HCT116 (cell line): ENCODE results near the gene MYL5.
"Not testable (repeated sequence)": the region's sequence is repeated elsewhere in the genome, so short reads cannot be mapped to it uniquely, and the experiment has no call there.

Experiments
- CTCF ChIP-seq, 3 experiments: fragments of 200-600 bp in 1 of 3; sonication (generic) in 1 of 3; IDR thresholded peaks in 2 of 3; conservative IDR thresholded peaks in 1 of 3; 2 replicates each; pipeline ENCODE4 v1.5.1; 2012 to 2017; ENCODE audit warnings: low read depth in 2 of 3, low read length in 2 of 3, antibody characterized with exemption in 1 of 3, borderline replicate concordance in 1 of 3, control low read depth in 1 of 3, mild to moderate bottlenecking in 1 of 3, mixed read lengths in 1 of 3, mixed run types in 1 of 3, moderate library complexity in 1 of 3; ENCODE audit not compliant: insufficient read depth in 1 of 3
- JUND ChIP-seq: IDR thresholded peaks from 2 replicates; pipeline ENCODE4 v1.6.1; 2012
- POLR2A ChIP-seq: IDR thresholded peaks from 2 replicates; pipeline ENCODE4 v1.7.0; 2011; ENCODE audit warnings: borderline replicate concordance; ENCODE audit not compliant: insufficient read depth, insufficient read length; ENCODE audit errors: extremely low read depth
- POLR2AphosphoS5 ChIP-seq: IDR thresholded peaks from 2 replicates; pipeline ENCODE4 v1.6.1; 2011; ENCODE audit warnings: mild to moderate bottlenecking, low read depth, low read length, moderate library complexity
- SRF ChIP-seq: IDR thresholded peaks from 2 replicates; pipeline ENCODE4 v1.6.1; 2012; ENCODE audit warnings: low read depth
- ZBTB33 ChIP-seq: IDR thresholded peaks from 2 replicates; pipeline ENCODE4 v1.6.1; 2011; ENCODE audit warnings: mild to moderate bottlenecking, low read length, moderate library complexity; ENCODE audit not compliant: insufficient replicate concordance; ENCODE audit errors: extremely low read depth
- TF ChIP-seq, protein P1 (sequence below): IDR thresholded peaks from 2 replicates; pipeline ENCODE4 v1.6.1; 2012; ENCODE audit warnings: low read depth

- not testable (repeated sequence) for TF ChIP-seq POLR2A; CTCF (IDR thresholded peaks at IDR 0.05 in 2 of 3, conservative IDR thresholded peaks at IDR 0.05 in 1 of 3; ENCODE audit: borderline replicate concordance in 1 of 3, insufficient read depth in 1 of 3, low read depth in 2 of 3, low read length in 2 of 3); POLR2AphosphoS5; JUND; SRF; ZBTB33
- TF ChIP-seq, protein P1, sequence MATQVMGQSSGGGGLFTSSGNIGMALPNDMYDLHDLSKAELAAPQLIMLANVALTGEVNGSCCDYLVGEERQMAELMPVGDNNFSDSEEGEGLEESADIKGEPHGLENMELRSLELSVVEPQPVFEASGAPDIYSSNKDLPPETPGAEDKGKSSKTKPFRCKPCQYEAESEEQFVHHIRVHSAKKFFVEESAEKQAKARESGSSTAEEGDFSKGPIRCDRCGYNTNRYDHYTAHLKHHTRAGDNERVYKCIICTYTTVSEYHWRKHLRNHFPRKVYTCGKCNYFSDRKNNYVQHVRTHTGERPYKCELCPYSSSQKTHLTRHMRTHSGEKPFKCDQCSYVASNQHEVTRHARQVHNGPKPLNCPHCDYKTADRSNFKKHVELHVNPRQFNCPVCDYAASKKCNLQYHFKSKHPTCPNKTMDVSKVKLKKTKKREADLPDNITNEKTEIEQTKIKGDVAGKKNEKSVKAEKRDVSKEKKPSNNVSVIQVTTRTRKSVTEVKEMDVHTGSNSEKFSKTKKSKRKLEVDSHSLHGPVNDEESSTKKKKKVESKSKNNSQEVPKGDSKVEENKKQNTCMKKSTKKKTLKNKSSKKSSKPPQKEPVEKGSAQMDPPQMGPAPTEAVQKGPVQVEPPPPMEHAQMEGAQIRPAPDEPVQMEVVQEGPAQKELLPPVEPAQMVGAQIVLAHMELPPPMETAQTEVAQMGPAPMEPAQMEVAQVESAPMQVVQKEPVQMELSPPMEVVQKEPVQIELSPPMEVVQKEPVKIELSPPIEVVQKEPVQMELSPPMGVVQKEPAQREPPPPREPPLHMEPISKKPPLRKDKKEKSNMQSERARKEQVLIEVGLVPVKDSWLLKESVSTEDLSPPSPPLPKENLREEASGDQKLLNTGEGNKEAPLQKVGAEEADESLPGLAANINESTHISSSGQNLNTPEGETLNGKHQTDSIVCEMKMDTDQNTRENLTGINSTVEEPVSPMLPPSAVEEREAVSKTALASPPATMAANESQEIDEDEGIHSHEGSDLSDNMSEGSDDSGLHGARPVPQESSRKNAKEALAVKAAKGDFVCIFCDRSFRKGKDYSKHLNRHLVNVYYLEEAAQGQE, result not testable (repeated sequence)
These were observed 32.0 kb upstream of the MYL5 start for GRCh38 chr4:642366-642765.
